Cardiac muscle cell (in vitro differentiated cells and primary cell): ENCODE results near the gene UBL5. TPM values are rescaled to one million over a fixed set of nuclear protein-coding genes. Genes with fewer than 3 reads are reported as not detected.
"Not testable (repeated sequence)": the region's sequence is repeated elsewhere in the genome, so short reads cannot be mapped to it uniquely, and the experiment has no call there.

Source experiments
- DNase-seq, 2 donors: peaks; one replicate each; pipeline versions ENCODE4 v3.0.0 to v3.0.0-alpha.2; 2010 to 2017; ENCODE audit warnings: low read depth in 1 of 2, low spot score in 1 of 2
- H3K27ac ChIP-seq: fragments of 200-600 bp; sonication (generic); 2 replicates; pipeline ENCODE4 v1.5.1; 2016
- H3K27me3 ChIP-seq: fragments of 200-600 bp; sonication (generic); 2 replicates; pipeline ENCODE4 v1.6.0; 2016; ENCODE audit warnings: control low read depth
- H3K36me3 ChIP-seq: fragments of 200-600 bp; sonication (generic); 2 replicates; pipeline ENCODE4 v1.5.1; 2016; ENCODE audit warnings: control low read depth
- H3K4me1 ChIP-seq: fragments of 200-600 bp; sonication (generic); 2 replicates; pipeline ENCODE4 v1.8.1; 2017; ENCODE audit warnings: low read depth, mild to moderate bottlenecking, mixed run types
- H3K4me3 ChIP-seq: fragments of 200-600 bp; sonication (generic); 2 replicates; pipeline ENCODE4 v1.5.1; 2016; ENCODE audit warnings: mild to moderate bottlenecking
- H3K9me3 ChIP-seq: fragments of 200-600 bp; sonication (generic); 2 replicates; pipeline ENCODE4 v1.5.1; 2017; ENCODE audit warnings: low read depth, mild to moderate bottlenecking, control low read depth
- CTCF ChIP-seq: IDR thresholded peaks from 2 replicates; pipeline ENCODE4 v1.5.1; 2012; ENCODE audit warnings: low read depth, mild to moderate bottlenecking, low read length
- polyA plus RNA-seq: library from polyadenylated mRNA; unstranded; fragments of >200 nt; fragmentation: Nextera tagmentation; extraction: Ambion mirVana; gene quantifications from 2 replicates; pipeline ENCODE4 v1.2.1, GENCODE V29; 2016
- total RNA-seq: library from RNA; depleted of rRNA; stranded (reverse); fragments of >200 nt; gene quantifications from 2 replicates; pipeline ENCODE4 v1.2.3, GENCODE V29; 2016

Gene UBL5
- total RNA-seq: 511 and 816 TPM in 2 replicates
- 870 and 943 TPM in 2 replicates for polyA plus RNA-seq

DNA sequence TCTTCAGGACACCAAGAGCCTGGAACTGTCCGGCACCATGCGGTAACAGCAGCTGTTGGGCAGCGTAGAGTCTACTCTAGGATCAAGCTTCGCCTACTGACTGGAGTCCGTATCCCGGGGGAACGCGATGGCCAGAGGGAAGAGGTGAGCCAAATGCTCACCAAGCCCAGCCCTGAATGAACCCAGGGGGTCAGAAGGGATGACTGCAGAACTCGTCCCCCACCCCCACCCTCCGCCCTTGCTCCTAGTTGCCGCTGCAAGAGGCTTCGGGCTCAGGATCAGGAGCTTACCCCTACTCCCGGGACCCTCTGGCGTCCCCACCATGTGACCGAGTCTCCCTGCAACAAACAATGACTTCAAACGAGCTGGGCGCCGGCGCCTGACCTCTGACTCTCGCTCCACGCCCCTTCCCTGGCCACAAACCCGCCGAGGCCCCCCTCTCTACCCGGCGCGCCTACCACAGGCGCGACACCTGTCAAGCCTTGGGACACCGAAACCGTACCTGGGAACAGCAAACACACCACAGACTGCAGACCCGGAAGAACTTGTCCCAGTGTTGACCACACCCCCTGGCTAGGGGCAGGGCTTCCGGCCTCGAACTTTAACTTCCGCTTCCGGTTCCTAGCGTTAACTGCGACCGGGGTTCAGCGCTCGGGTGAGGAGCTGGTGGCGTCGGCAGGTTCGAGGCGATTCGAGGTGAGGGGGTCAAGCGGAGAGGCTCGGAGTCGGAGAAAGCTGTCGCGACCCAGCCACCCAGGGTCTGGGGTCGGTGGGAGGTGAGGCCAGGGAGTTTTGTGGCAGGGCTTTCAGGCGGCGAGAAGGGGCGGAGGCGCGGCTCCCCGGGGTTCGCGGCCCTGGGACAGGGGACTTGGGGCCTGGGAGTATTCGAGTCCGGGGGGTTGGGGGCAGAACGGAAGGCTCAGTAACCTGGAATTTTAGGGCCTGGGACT lies at the start of gene UBL5:
Gene UBL5, plus strand, starts transcription at position 630 of the 950 bp plus-strand sequence. CDS start 420 bp downstream, outside the sequence.
- TF ChIP-seq CTCF: no peak
- Histone ChIP-seq H3K9me3 (no peaks in the 10 kb centered on the region), H3K4me3 (peak within 1 kb of the TSS; percentile 92), H3K27me3 (no peaks in the 10 kb centered on the region), H3K27ac (peak within 1 kb of the TSS; percentile 81), H3K4me1 (no peaks in the 10 kb centered on the region), H3K36me3 (peaks cover 6% of the 10 kb centered on the region)
- peak; percentile 82 to 93 for DNase-seq

DNA sequence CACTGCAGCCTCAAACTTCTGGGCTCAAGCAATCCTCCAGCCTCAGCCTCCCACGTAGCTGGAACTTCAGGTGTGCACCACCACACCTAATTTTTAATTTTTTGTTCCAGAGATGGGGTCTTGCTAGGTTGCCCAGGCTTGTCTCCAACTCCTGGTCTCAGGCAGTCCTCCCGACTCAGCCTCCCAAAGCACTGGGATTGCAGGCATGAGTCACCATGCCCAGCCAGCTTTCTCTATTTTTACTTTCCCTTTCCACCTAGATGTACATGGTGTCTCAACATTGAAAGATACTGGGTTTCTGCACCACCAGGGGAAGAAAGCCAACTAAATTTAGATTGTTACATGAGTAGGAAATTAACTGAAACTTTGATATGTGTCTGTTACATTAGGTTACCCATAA lies 45.4 kb upstream of the UBL5 start:
- Histone ChIP-seq H3K4me1 (peaks cover 13% of the 10 kb centered on the region), H3K27me3 (no peaks in the 10 kb centered on the region), H3K36me3 (no peaks in the 10 kb centered on the region), H3K9me3 (no peaks in the 10 kb centered on the region), H3K4me3 (no peak overlapping the region), H3K27ac (no peak overlapping the region)
- DNase-seq: no peak
- TF ChIP-seq CTCF: no peak

- peak overlapping the region; percentile 88 for H3K27ac ChIP-seq
- not testable (repeated sequence) for H3K36me3 ChIP-seq, H3K9me3 ChIP-seq, H3K4me3 ChIP-seq, DNase-seq, H3K27me3 ChIP-seq
- H3K4me1 ChIP-seq: peaks cover 24% of the 10 kb centered on the region
These were observed 43.6 kb upstream of the UBL5 start for GRCh38 chr19:9784163-9784496.

DNA sequence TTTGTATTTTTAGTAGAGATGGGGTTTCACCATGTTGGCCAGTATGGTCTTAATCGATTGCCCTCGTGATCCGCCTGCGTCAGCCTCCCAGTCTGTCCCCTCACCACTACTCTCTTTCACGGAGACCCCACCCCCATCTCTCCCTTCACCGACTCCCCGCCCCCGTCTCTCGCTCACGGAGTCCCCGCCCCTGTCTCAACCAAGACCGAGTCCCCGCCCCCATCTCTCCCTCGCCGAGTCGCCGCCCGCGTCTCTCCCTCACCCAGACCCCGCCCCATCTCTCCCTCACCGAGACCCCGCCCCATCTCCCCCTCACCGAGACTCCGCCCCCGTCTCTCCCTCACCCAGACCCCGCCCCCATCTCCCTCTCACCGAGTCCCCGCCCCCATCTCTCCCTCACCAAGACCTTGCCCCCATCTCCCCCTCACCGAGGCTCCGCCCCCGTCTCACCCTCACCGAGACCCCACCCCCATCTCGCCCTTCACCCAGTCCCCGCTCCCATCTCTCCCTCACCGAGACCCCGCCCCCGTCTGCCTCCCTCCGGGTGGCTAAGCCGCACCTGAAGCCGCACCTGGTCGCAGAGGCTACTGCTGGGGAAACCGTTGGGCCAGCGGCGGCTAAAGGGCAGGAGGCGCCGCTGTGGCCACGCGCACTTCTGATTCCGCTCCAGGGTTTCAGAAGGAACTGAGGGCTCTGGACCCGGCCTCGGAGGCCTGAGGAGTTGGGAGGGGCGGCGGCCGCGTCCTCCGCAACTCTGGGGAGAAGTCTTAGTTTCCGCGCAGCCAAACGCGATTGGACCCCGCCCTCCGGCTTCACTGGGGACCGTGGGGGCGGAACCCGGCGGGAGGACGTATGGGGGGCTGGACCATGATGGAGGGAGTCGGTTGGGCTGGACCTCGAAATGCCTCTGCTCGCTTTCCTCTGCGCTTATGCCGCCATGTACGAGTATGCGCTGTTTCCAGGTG lies 42.1 kb upstream of the UBL5 start:
- Histone ChIP-seq H3K36me3 (no peaks in the 10 kb centered on the region), H3K27me3 (no peaks in the 10 kb centered on the region), H3K27ac (peak overlapping the region; percentile 88), H3K9me3 (no peaks in the 10 kb centered on the region), H3K4me1 (peaks cover 36% of the 10 kb centered on the region), H3K4me3 (peak overlapping the region; percentile 77)
- DNase-seq: peak; percentile 98 to 100
- no peak for TF ChIP-seq CTCF

- no peak for TF ChIP-seq CTCF
- H3K36me3 ChIP-seq: no peaks in the 10 kb centered on the region
- peaks cover 43% of the 10 kb centered on the region for H3K4me1 ChIP-seq
- peak overlapping the region; percentile 88 for H3K27ac ChIP-seq
- H3K9me3 ChIP-seq: no peaks in the 10 kb centered on the region
- no peaks in the 10 kb centered on the region for H3K27me3 ChIP-seq
- DNase-seq: no peak
- peak overlapping the region; percentile 77 for H3K4me3 ChIP-seq
These were observed 41.4 kb upstream of the UBL5 start for GRCh38 chr19:9786342-9786741.
